HG02943 (cell line): ENCODE data around the gene DBI.

Experiments
- ATAC-seq: cut with Tn5 transposase; IDR thresholded peaks from one replicate; pipeline ENCODE4 v1.9.1; 2021; ENCODE audit warnings: mild to moderate bottlenecking, low read depth, moderate library complexity; ENCODE audit not compliant: unreplicated experiment

Gene DBI

DNA sequence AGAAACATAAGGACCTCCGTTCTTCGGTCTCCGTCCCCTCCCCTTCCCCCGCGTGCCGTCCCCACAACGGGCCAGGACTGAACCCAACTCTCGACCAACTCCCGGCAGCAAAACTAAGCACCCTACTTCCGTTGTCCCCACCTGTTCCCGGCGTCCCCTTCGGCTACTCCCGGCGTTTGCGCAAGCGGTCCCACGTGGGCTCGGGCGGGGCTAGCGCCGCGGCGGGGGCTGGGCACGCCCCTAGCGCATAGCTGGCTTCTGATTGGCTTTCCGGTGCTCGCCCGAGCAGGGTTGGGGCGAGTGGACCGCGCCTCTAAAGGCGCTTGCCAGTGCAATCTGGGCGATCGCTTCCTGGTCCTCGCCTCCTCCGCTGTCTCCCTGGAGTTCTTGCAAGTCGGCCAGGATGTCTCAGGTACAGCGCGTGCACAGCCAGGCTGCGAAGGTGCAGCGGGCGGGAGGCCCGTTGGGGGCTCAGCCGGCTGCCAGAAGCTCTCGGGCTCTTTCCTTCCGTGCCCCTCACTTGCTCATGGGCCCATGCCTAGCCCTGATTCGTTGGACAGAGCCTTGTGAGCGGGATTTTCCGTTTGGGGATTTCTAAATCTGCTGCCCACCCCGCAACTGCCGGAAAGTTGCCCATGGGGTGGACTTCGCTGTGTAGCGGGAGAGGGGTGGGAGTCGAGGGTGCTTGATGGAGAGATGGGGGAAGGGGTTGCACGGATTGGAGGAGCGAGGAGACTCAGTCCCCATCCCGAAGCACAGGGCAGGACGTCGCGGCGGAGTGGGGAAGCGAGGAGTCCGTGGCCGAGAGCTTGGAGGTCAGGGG lies at the start of gene DBI, which contains the start of gene C2orf76:
Gene DBI, plus strand, starts transcription at position 329 of the 823 bp plus-strand sequence. Its CDS starts 75 bp downstream, at position 404.
Gene C2orf76, minus strand, starts transcription at position 186 of the 823 bp plus-strand sequence. CDS start 26,875 bp downstream, outside the sequence.
- ATAC-seq: peak; percentile 94

GRCh38 chr2:119317554-119317953 lies 49.2 kb upstream of the DBI start:
- ATAC-seq: no peak

GRCh38 chr2:119319593-119319992 lies 47.2 kb upstream of the DBI start:
- no peak for ATAC-seq

- no peak for ATAC-seq
Observed at GRCh38 chr2:119323459-119323858, 43.3 kb upstream of the DBI start.

GRCh38 chr2:119324685-119325270 lies 42.0 kb upstream of the DBI start:
- no peak for ATAC-seq

GRCh38 chr2:119326938-119327337 lies 39.8 kb upstream of the DBI start:
- ATAC-seq: no peak

DNA sequence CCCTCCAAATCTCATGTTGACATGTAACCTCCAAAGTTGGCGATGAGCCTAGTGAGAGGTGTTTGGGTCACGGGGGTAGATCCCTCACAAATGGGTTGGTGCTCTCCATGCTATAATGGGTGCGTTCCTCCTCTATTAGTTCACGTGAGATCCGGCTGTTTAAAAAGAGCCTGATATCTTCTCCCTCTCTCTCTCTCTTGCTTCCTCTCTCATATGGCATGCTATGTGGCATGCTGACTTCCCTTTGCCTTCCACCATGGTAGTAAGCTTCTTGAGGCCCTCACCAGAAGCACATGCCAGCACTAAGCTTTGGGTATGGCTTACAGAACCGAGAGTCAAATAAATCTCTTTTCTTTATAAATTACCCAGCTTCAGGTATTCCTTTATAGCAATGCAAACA lies 39.3 kb upstream of the DBI start:
- ATAC-seq: no peak

- ATAC-seq: no peak
Observed at GRCh38 chr2:119332953-119333352, 33.8 kb upstream of the DBI start.

GRCh38 chr2:119333360-119333759 lies 33.4 kb upstream of the DBI start:
- no peak for ATAC-seq

GRCh38 chr2:119333833-119334232 lies 32.9 kb upstream of the DBI start:
- ATAC-seq: no peak

DNA sequence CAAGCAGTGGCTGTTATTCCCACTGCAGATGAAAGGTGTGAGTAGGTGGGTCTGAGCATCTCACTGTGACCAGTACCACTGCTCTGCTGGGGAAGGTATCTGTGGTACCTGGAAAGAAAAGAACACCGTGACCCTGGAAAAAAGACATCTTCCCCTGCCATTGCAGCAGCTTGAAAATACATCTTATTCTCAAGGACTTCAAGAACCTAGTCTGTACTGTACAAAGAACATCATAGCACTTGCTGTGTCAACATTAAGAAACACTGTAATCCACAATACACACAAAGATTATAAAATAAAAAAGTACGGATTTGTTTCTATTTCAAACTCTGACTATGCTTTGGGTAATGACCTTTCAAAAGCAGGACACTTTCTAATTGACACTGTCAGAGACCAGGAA lies 29.0 kb upstream of the DBI start:
- no peak for ATAC-seq

GRCh38 chr2:119338272-119338671 lies 28.5 kb upstream of the DBI start:
- no peak for ATAC-seq

- peak; percentile 99 for ATAC-seq
Observed at GRCh38 chr2:119338826-119339561, 27.8 kb upstream of the DBI start.

GRCh38 chr2:119339562-119339923 lies 27.2 kb upstream of the DBI start:
- ATAC-seq: no peak

- ATAC-seq: no peak
Observed at GRCh38 chr2:119341684-119342083, 25.1 kb upstream of the DBI start.

DNA sequence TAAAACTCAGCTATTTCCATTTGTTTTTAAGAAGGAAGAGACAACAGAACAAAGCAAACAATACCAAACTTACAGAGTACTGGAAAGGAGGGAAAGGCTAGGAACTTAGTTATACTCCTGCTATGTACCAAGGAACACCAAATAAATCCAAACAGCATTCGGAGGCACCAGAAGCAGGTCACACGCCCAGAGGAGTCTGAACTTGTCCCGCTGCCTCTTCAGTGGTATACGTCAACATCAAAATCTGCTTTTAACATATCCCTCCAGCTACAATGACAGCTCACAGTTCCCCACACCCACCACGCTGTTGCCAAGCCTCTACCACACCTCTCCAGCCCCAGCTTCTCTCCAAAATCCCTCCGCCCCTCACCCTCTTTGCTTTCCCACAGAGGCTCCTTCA lies 17.5 kb upstream of the DBI start:
- ATAC-seq: no peak

DNA sequence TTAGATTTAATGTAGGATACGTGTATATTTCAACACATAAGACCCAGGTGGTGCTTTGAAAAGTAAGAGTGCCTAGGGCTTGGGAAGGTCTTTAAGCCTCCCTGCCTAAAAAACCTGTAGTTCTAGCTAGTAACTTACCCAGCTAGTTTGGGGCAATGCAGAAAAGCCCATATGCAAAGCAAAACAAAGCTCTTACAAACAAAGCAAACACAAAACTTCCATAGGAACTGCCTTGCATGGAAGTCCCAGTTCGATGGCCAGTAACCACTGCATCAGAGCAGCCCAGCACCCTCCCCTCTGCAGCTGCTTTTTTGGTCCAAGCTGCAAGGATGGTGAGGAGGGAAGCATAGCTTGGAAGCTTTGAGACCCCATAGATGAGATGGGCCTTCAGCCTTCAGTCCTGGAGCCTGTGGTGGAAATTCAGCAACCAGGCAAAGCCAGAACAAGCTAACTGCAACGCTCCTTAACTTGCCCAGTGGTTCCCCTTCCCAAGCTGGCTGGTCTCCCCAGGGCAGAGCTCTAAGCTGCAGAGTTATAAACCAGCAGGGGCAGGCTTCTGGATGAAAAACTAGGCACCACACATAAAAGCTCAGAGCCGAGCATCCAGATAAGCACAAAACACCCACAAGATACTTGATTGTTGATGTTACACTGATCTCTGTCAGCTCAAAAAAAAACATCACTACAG lies 16.3 kb upstream of the DBI start:
- no peak for ATAC-seq

DNA sequence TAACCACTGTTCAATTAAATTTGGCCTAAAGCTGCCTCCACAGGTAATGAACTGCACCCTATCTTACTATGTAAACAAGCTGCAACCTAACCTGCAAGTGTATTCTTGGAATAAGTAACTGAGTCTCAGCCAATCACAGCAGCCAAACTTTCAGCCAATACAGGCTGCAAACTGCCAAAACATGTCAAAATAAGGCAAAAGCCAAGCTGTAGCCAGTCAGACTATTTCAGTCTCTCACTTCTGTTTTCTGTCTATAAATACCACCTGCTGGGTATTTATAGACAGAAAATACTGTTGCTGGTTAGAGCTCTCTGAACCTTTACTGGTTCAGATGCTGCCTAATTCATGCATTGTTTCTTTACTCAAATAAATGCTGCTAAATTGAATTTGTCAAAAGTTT lies 14.4 kb upstream of the DBI start:
- ATAC-seq: peak; percentile 97

- no peak for ATAC-seq
Observed at GRCh38 chr2:119354860-119355259, 11.9 kb upstream of the DBI start.

- ATAC-seq: no peak
Observed at GRCh38 chr2:119359774-119360173, 7.0 kb upstream of the DBI start.
